Inflammatory macrophage treated with lipopolysaccharide for 4 hours (primary cell): Measurements from ENCODE around the gene PRELID3B.
"Not testable (repeated sequence)": the region's sequence is repeated elsewhere in the genome, so short reads cannot be mapped to it uniquely, and the experiment has no call there.

Experiments
- DNase-seq: peaks from one replicate; pipeline ENCODE4 v3.0.0-alpha.2; 2020

PRELID3B gene

GRCh38 chr20:59025086-59025485 is 17.5 kb downstream of the PRELID3B start:
- DNase-seq = no peak

GRCh38 chr20:59024111-59024530 is 18.5 kb downstream of the PRELID3B start:
- DNase-seq = no peak

GRCh38 chr20:59023616-59024015 is 19.0 kb downstream of the PRELID3B start:
- no peak for DNase-seq

- DNase-seq = no peak
Observed at GRCh38 chr20:59022754-59023153, 19.8 kb downstream of the PRELID3B start.

GRCh38 chr20:59020938-59021551 is 21.5 kb downstream of the PRELID3B start:
- no peak for DNase-seq

GRCh38 chr20:59019217-59019616 is 23.4 kb downstream of the PRELID3B start, which contains the start of gene TUBB1:
TUBB1 (plus strand) TSS chr20:59019429; CDS start chr20:59019523, 94 bp downstream.
- no peak for DNase-seq

DNA sequence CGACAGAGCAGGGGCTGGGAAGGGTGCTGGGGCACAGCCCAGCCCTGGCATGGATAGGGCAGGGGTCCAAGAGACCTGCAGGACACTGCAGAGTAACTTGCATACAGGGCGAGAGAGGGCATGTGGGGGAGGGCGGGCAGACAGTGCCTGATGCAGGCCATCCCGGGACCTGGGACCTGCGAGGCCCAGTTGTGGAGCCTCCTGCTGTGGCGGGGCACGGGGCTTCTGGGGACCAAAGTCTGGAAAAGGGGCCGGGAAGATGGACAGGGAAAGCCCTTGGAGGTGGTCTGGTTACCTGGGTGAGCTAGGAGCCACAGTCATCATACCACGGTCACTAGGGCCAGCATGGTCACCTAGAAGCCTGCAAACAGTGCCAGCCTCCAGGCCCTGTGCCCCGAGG is 23.8 kb downstream of the PRELID3B start:
- no peak for DNase-seq

DNA sequence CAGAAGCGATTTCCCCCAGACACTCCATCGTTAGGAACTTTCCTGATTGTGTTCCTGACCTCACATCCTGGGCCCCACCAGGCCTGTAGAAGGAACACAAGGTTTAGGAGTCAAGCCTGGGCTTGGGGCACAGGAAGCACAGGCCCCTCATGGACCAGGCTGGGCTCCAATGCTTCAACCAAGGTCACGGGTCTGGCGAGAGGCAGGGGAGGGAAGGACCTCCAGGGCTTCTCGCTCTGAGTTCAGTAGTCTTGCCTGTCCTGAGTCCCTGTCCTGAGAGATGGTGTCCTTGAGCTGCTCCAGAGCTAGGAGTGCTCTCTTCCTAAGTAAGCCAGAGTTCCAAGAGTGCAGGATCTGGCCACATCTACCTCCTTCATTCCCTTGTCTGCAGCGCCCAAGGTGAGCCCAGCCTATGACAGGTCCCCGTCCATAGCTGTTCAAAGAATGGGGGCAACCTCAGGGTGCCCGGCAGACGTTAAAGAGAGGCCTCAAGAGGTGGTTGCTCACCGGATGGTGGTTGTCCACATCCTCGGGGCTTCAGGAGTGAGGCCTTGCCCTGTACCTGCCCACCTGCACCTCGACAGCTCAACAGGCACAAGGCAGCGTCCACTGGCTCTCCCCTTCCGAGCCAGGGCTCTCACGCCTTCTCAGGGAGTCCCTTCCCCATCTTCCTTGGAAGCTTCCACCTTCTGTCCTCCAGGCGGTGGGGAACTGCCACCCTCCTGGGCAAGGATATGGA is 24.9 kb downstream of the PRELID3B start:
- DNase-seq = no peak

DNA sequence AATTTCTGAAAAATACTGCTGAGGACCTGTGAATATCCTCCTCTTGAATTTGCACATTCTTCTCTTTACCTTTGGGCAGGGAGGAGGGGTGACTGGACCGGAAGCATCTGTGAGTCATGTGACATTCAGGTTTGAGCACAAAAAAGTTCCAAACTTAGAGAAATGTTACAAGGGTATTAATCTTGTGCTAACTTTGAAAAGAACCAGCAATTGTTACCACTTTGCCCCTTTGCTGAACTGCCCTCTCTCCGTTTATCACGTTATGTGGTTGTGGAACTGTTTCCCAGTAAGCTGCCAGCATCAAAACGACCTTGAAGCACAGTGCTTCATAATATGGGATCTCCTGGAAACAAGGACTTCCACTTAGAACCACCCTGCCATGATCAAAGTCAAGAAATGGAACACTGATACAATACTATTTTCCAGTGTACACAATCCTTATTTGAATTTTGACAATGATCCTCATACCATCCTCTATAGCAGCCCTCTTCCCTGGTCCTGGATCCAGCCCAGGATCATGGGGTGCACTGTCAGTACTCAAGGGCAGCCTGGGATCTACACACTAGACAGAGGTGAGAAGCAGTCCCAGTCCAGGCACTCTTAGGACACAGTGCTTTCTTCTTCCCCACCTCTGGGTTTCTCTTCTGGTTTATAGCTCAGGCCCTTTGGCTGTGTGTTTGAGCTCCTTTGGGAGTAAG is 25.6 kb downstream of the PRELID3B start:
- no peak for DNase-seq

DNA sequence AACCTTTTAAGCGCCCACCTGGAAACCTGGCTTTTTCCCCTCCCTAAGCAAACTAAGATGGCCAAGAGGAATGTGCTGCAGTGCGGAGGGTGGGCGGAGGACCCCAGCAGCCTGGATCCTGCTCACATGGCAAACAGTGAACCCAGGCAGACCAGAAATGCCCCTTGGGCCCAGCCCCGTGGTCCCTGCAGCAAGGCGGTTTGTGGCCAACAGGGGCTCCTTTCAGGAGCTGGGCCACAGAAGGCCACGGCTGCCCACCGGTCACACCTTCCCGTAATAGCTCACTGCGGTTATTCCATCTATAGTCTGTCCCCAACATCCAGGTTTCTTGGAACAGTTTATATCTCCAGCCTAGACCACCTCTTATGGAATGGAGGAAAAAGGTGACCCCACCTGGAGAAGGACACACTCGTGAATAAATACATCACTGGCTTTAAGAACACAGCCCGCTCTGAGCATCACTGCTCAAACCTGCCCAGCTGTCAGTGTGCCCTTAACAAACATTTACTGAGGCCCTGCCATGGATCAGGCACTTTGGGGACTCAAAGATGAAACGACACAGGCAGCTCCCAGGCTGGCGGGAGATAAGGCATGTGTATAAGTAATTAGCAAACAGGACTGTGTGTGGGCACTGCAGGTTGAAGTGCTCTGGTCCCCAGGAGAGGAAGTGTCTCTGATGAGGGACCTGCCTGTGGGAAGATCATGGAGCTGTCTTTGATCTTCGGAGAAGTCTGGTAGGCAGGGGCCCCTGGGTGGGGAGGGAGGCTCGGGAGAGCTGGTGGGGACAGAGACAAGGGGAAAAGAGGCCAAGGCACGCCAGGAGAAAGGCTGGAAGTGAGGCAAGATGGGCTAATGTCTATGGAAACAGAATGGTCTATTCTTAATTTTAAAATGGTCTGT is 26.5 kb downstream of the PRELID3B start:
- DNase-seq = no peak

- no peak for DNase-seq
Observed at GRCh38 chr20:59015411-59015810, 27.2 kb downstream of the PRELID3B start.

- no peak for DNase-seq
Observed at GRCh38 chr20:59014680-59015389, 27.8 kb downstream of the PRELID3B start.

GRCh38 chr20:59013959-59014608 is 28.5 kb downstream of the PRELID3B start:
- no peak for DNase-seq

DNA sequence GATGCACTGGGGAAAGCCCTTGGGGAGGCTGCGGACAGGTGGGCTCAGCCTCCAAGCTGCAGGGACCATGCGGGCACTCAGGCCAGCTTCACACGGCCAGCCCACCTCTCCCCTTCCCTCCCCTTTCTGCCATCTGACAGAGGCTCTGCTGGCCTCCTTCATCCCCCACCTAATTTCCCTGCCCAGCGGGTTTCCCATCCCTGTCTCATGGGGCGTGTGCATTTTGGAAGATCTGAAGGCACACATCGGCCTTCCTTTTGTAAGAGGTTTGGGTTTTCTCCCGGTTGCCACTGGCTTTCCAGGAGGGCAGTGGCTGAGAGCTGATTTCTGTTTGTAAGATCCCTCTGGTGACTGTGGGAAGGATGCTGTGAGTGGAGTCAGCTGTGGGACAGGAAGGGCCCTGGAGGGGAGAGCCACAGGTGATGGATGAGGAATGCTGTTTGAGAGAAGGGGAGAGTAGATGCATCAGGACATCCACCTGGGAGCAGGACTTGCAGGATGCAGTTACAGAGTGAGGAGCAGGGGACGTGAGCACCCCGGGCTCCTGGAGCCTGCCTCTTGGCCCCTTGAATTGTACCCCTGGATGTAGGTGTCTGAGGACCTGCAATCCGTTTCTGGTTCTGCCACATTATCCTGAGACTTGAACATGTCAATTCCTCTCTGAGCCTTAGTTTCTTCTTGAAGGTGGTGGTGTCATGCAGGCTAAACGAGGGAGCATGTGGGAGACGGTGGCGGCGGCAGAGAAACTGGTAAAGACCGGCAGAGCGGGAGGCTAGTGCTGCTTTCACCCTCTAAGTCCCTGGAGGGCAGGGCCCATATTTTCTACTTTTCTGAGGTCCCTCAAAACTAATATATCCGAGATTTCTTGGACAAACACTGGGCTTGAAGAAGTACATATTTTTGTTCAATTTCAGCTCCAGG is 29.3 kb downstream of the PRELID3B start:
- no peak for DNase-seq

GRCh38 chr20:59011874-59012157 is 30.8 kb downstream of the PRELID3B start:
- not testable (repeated sequence) for DNase-seq

DNA sequence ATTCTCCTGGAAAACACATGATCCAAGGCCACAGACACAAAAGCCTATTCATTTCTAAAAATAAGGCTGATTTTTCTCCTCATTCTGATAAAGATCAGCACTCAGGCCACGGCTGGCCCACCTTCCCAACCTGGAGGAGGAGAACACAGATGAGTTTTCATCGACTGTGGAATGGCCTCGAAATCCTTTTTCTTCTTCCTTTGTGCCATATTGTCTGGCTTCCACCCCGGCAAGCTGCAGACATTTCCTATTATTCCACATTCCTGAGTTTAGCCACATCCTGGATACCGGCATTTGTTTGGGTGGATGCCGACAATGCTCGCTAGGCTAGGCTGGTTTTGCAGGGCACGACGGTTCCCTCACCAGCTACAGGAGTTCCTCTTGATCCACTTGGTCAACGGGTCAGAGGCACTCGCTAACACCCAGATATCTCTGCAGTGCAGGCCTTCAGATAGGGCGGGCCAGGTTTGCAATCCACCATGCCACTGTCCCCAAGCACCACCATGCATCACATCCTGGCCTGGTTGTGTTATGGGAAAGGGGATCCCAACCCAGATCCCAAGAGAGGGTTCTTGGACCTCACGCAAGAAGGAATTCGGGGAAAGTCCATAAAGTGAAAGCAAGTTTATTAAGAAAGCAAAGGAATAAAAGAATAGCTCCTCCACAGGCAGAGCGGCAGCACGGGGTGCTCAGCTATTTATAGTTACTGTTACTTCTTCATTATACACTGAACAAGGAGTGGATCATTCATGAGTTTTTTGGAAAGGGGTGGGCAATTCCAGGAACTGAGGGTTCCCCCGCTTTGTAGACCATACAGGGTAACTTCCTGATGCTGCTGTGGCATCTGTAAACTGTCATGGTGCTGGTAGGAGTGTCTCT is 31.4 kb downstream of the PRELID3B start:
- peak; percentile 39 for DNase-seq

GRCh38 chr20:59010321-59010994 is 32.1 kb downstream of the PRELID3B start:
- no peak for DNase-seq

DNA sequence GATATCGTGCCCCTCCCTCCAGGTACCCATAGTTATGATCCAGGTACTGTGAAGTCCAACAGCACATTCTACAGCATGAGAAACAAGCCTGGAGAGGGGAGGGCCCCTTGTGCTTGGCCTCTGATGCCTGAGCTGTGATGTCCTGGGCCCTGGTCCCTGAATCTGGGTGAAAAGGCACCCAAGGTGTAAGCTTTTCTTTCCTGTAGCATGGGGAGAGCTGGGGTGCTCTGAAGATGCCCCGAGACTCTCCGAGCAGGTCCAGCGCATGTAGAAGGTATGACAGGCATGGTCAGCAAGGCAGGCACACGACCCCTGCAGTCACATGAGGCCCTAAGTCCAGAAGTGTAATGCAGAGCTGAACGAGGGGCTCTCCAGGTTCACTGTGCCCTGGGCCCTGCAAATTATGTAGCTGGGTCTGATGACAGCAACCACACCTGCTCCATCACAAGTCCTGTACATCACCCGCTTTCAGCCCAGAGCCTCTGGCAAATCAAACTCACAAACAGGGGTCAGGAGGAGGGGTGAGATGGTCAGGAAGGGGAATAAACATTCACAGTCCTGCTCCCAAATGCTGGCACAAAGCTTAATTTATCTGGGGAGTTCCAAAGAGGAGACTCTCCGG is 33.8 kb downstream of the PRELID3B start:
- no peak for DNase-seq
